ENCODE results near the gene GMDS.

The GMDS gene

DNA sequence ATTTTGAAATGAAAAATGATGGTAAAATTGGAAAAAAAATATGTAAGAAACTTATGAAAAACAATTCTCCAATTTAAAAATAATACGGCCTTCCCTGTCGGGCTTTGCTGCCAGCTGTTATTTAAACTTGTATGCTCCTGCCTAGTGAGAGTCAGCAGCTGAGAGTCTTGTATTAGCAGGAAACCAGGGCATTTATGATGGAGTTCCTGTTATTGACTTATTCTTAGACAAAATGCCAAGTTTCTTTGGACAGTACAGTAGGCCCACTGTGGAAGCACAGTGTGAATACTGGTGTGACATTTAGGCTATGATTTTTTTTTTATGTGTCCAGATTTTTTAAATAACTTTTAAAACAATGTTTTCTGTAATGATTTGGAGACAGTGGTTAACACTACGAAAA is 42.1 kb downstream of the GMDS start:
- no peak for DNase-seq

- no peak for DNase-seq
Observed at GRCh38 chr6:2197984-2198383, 47.4 kb downstream of the GMDS start.

- no peak for DNase-seq
Observed at GRCh38 chr6:2197177-2197671, 48.2 kb downstream of the GMDS start.

DNA sequence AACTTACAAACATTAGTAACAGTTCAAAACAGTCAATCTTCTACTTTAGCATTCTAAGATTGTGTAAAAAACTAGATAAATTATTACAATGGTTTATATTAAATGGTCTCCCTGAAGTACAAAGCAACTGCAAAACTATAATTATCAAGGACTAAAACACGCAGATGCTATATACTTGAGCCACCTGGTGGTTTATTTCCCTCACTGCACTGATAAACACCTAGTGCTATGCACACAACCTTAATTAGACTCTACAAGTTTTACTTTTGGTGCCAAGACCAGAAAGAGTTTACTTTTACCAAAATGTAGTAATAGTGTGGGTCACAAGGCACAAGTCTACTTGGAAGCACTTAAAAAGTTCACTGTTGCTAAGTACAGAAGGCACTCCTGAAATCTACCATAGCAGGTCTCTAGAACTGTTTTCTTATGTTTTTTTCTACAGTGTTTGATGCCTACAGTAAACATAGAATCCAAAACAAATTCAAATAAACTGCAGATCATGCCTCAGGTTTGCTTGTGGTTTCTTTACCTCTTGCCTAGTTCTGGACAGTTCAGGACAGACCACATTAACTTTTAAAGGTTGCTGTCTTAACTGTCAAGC is 49.2 kb downstream of the GMDS start:
- no peak for DNase-seq

DNA sequence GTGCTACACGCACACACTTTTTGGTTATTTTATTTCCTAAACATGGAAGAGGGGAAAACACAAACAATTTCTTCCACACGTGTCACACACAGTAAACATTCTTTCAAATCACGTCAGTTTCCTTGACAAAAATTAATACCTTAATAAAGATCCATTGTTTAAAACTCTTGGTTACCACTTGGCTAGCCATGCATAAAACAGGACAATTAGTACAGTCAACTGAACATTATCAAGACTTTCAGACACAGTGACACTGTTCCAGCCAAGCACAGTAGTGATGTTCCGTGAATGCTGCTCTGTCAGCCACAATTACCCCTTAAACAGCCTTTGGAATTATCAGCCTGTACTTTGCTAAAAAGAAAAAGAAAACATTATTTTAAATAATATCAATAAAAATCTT is 50.8 kb downstream of the GMDS start:
- no peak for DNase-seq

GRCh38 chr6:2193931-2194330 is 51.5 kb downstream of the GMDS start:
- DNase-seq: no peak

GRCh38 chr6:2192976-2193375 is 52.4 kb downstream of the GMDS start:
- DNase-seq: no peak

- no peak for DNase-seq
Observed at GRCh38 chr6:2191390-2191740, 54.0 kb downstream of the GMDS start.

GRCh38 chr6:2190661-2191389 is 54.6 kb downstream of the GMDS start:
- DNase-seq: no peak

GRCh38 chr6:2188856-2189384 is 56.5 kb downstream of the GMDS start:
- DNase-seq: no peak

DNA sequence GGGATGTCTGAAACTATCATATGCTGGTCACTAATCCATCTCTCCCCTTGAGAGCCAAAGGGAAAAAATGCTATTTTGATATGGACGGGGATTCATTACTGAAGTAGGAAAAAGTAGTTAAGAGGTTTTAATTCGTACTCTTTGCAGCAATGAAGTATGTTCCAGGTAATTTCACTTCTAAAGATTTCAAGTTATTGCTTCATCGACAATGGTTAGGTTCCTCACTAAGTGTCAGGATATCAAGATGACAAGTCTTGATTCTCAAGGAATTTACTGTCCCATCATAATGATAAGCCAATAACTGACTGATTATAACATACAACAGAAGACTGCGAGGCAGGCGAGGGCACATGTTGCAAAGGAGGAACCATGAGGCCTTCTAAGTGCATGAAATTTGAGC is 57.0 kb downstream of the GMDS start:
- no peak for DNase-seq

DNA sequence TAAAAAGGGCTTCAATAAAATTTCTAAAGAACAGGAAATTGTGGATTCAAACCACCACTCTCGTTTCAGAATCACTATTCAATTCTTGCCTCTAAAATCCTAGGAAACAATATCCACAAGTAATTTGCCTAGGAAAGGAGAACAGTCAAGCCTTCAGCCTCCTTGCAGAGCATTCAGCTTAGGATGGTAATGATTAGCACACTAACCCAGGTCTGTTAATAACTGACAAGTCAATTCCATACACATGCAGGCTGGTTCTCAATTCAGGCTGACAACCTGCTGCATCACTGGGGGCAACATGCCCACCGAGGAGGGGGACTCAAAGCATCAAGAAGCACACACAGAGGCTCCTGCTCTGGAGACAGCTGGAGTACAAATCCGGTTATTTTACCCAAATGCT is 57.6 kb downstream of the GMDS start:
- DNase-seq: no peak

GRCh38 chr6:2186516-2186915 is 58.9 kb downstream of the GMDS start:
- DNase-seq: no peak

- DNase-seq: no peak
Observed at GRCh38 chr6:2185466-2185865, 59.9 kb downstream of the GMDS start.

- DNase-seq: no peak
Observed at GRCh38 chr6:2184700-2185455, 60.5 kb downstream of the GMDS start.

- no peak for DNase-seq
Observed at GRCh38 chr6:2183752-2184151, 61.7 kb downstream of the GMDS start.

GRCh38 chr6:2183246-2183645 is 62.2 kb downstream of the GMDS start:
- no peak for DNase-seq

GRCh38 chr6:2182251-2182650 is 63.2 kb downstream of the GMDS start:
- no peak for DNase-seq

DNA sequence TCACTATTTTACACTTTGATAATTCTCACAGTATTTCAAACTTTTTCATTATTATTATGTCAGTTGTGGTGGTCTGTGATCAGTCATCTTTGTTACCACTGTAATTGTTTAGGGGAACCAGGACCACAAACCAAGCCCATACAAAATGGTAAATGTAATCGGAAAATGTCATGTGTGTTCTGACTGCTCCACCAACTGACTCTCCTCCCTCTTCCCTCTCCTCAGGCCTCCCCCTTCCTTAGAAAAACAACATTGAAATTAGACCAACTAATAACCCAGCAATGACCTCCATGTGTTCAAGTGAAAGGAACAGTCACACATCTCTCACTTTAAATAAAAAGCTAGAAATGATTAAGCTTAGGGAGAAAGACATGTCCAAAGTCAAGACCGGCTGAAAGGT is 63.8 kb downstream of the GMDS start:
- no peak for DNase-seq

GRCh38 chr6:2179950-2180349 is 65.5 kb downstream of the GMDS start:
- no peak for DNase-seq

DNA sequence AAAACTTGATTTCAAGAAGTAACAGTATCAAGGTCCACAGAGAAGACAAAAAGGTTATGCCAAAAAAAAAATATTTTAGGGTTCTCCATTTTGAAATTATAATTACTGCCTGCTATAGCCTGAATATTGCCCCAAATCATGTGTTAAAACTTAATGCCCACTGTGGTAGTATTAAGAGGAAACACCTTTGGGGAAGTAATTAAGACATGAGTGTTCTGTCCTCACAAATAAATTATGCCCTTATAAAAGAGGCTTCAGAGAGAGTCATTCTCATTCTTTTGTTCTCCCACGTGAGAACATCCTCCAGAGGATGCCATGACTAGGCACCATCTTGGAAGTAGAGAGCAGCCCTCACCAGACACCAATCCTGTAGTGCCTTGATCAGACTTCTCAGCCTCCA is 66.2 kb downstream of the GMDS start:
- DNase-seq: no peak

- DNase-seq: no peak
Observed at GRCh38 chr6:2178125-2178524, 67.3 kb downstream of the GMDS start.

GRCh38 chr6:2175825-2176224 is 69.6 kb downstream of the GMDS start:
- DNase-seq: no peak

All from activated CD8-positive, alpha-beta memory T cell treated with anti-CD3 and anti-CD28 coated beads for 24 hours (primary cell).